Progenitor cell of endocrine pancreas (in vitro differentiated cells): Measurements from ENCODE around the gene RETREG1. TPM values are rescaled to one million over a fixed set of nuclear protein-coding genes. Genes with fewer than 3 reads are reported as not detected.
"Not testable (repeated sequence)": the region's sequence is repeated elsewhere in the genome, so short reads cannot be mapped to it uniquely, and the experiment has no call there.

Source experiments
- DNase-seq: peaks from one replicate; pipeline ENCODE4 v3.0.0; 2021; ENCODE audit warnings: low spot score; ENCODE audit not compliant: unreplicated experiment
- H3K27ac Mint-ChIP-seq: 2 replicates; pipeline ENCODE4 v1.8.0; 2021; ENCODE audit warnings: mild to moderate bottlenecking, moderate library complexity, mixed read lengths
- H3K27me3 Mint-ChIP-seq: 2 replicates; pipeline ENCODE4 v1.8.0; 2021; ENCODE audit warnings: mixed read lengths
- H3K36me3 Mint-ChIP-seq: 2 replicates; pipeline ENCODE4 v1.8.0; 2022; ENCODE audit warnings: mixed read lengths; ENCODE audit not compliant: insufficient read depth
- H3K4me1 Mint-ChIP-seq: 2 replicates; pipeline ENCODE4 v1.8.0; 2021; ENCODE audit warnings: low read depth, mixed read lengths
- H3K4me3 Mint-ChIP-seq: 2 replicates; pipeline ENCODE4 v1.8.0; 2021; ENCODE audit warnings: low read depth, mild to moderate bottlenecking, moderate library complexity, mixed read lengths
- H3K9me3 Mint-ChIP-seq: 2 replicates; pipeline ENCODE4 v1.8.0; 2021; ENCODE audit warnings: low read depth, mixed read lengths
- total RNA-seq: library from RNA; stranded (reverse); gene quantifications from 2 replicates; pipeline ENCODE4 v1.2.1, GENCODE V29; 2021
- TF ChIP-seq, protein P1 (sequence below): fragments of 200-600 bp; sonication (generic); IDR thresholded peaks from one replicate; pipeline ENCODE4 v1.5.0; 2021; ENCODE audit warnings: antibody characterized with exemption, mild to moderate bottlenecking; ENCODE audit not compliant: unreplicated experiment

Gene RETREG1
- total RNA-seq, 1 donor from 2014 or later, result 8.0 TPM

DNA sequence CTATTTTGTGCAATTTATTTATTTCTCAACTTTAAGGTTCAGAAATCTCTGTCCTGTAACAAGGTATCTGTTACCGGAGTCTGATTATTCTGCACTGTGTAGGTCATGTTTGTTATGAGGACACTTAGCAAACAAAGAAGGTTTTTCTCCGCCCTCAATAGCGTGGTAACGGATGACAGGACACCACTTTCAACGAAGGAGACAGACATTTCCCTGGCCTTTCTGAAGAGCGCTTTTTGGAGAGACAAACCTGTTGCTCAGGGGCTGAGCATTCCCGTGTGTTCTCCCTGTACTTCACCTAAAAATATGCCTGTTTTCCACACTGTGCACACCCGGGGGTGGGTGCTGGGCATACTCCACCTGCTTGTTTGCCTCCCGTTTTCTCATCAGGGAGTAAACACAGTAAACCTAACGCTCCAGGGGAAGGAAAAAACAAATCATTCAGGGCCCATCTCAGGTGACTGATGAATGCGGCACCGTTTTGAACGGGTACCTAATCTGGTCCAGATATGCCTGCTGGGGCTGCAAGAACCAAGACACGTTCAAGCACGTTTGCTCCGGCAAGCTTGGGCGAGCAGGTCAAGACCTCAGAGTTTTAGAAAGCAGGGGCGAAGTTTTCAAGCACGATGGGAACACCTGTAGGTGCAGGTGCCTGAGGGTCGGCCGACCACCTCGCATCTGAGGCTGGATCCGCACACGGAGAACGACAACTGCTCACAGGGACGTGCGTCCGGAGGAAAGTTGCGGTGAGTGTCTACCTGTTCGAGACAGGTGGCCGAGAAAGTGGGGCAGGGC is 859 bp downstream of the RETREG1 start:
- H3K4me3 Mint-ChIP-seq, result peak overlapping the region; percentile 92
- H3K9me3 Mint-ChIP-seq, result no peaks in the 10 kb centered on the region
- H3K27ac Mint-ChIP-seq, result peak overlapping the region; percentile 91
- no peaks in the 10 kb centered on the region for H3K36me3 Mint-ChIP-seq
- DNase-seq, result no peak
- peaks cover 25% of the 10 kb centered on the region for H3K27me3 Mint-ChIP-seq
- TF ChIP-seq, protein P1, sequence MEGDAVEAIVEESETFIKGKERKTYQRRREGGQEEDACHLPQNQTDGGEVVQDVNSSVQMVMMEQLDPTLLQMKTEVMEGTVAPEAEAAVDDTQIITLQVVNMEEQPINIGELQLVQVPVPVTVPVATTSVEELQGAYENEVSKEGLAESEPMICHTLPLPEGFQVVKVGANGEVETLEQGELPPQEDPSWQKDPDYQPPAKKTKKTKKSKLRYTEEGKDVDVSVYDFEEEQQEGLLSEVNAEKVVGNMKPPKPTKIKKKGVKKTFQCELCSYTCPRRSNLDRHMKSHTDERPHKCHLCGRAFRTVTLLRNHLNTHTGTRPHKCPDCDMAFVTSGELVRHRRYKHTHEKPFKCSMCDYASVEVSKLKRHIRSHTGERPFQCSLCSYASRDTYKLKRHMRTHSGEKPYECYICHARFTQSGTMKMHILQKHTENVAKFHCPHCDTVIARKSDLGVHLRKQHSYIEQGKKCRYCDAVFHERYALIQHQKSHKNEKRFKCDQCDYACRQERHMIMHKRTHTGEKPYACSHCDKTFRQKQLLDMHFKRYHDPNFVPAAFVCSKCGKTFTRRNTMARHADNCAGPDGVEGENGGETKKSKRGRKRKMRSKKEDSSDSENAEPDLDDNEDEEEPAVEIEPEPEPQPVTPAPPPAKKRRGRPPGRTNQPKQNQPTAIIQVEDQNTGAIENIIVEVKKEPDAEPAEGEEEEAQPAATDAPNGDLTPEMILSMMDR, result no peak
- peaks cover 11% of the 10 kb centered on the region for H3K4me1 Mint-ChIP-seq

DNA sequence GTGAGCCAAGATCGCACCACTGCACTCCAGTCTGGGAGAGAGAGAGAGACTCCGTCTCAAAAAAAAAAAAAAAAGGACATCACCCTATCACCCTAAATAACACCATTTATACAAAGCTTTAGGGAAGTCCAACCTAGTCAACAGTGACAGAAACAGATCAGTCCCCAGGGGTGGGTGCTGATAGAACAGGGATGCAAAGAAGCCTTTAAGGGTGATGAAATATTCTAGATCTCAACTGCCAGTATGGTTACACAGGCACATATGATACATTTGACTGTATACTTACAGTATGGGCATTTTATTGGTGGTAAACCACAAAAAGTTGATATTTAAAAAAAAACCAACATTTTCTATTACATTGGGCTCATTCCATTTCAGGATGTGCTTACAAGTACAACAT is 4.8 kb downstream of the RETREG1 start:
- TF ChIP-seq, protein P1, result no peak
- no peak overlapping the region for H3K27ac Mint-ChIP-seq
- peaks cover 17% of the 10 kb centered on the region for H3K27me3 Mint-ChIP-seq
- DNase-seq, result no peak
- H3K36me3 Mint-ChIP-seq, result no peaks in the 10 kb centered on the region
- no peaks in the 10 kb centered on the region for H3K9me3 Mint-ChIP-seq
- peaks cover 7% of the 10 kb centered on the region for H3K4me1 Mint-ChIP-seq
- H3K4me3 Mint-ChIP-seq, result no peak overlapping the region

DNA sequence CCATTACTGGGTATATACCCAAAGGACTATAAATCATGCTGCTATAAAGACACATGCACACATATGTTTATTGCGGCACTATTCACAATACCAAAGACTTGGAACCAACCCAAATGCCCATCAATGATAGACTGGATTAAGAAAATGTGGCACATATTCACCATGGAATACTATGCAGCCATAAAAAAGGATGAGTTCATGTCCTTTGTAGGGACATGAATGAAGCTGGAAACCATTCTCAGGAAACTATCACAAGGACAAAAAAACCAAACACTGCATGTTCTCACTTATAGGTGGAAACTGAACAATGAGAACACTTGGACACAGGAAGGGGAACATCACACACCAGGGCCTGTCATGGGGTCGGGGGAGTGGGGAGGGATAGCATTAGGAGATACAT is 5.9 kb downstream of the RETREG1 start:
- not testable (repeated sequence) for H3K4me1 Mint-ChIP-seq, H3K4me3 Mint-ChIP-seq, H3K27ac Mint-ChIP-seq, DNase-seq, H3K9me3 Mint-ChIP-seq, H3K36me3 Mint-ChIP-seq
- peaks cover 14% of the 10 kb centered on the region for H3K27me3 Mint-ChIP-seq

DNA sequence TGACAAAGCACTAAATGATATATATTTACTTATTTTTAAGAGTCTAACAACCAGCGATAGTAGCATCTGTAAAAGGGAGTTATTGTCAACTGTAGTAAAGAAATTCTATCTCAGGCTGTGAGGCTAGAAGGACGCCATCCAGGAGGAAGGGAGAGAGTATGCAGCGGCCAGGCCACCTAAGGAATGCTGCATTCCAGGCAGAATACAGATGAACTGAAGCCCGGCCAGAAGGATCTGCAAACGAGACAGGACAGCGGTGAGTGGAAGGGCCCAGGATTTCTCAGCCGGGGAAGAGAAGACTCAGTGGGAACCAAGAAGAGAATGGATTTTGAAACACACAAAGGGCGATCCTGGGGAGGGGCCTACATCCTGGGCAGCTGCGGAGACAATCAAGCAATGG is 7.4 kb downstream of the RETREG1 start:
- no peak overlapping the region for H3K4me3 Mint-ChIP-seq
- TF ChIP-seq, protein P1, result no peak
- no peaks in the 10 kb centered on the region for H3K9me3 Mint-ChIP-seq
- H3K27me3 Mint-ChIP-seq, result peaks cover 6% of the 10 kb centered on the region
- H3K27ac Mint-ChIP-seq, result no peak overlapping the region
- no peaks in the 10 kb centered on the region for H3K4me1 Mint-ChIP-seq
- H3K36me3 Mint-ChIP-seq, result peaks cover 2% of the 10 kb centered on the region
- DNase-seq, result no peak

GRCh38 chr5:16606628-16607027 is 10.2 kb downstream of the RETREG1 start:
- Mint-ChIP-seq H3K9me3 (no peaks in the 10 kb centered on the region), H3K4me1 (no peaks in the 10 kb centered on the region), H3K27me3 (peaks cover 3% of the 10 kb centered on the region), H3K27ac (no peak overlapping the region), H3K36me3 (peaks cover 2% of the 10 kb centered on the region), H3K4me3 (no peak overlapping the region)
- DNase-seq, result no peak
- TF ChIP-seq, protein P1, result no peak

DNA sequence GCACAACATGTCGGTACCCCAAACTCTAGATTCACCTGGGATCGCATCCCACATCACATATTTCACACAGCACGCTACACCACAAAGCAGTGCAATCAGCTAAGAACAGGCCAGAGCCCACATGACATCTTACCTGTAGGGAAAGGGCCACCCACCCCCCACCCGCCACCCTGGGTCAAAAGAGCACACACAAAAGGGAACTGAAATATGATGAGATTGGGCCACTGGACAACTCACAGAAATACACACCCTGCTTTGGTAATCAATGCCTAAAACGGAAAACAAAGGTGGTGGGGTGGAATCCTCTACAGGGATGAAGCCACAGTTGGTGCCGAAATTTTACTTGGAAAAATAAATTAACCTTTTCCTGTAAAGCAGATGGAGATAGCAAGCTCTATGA is 13.1 kb downstream of the RETREG1 start:
- no peak overlapping the region for H3K4me3 Mint-ChIP-seq
- DNase-seq, result no peak
- H3K4me1 Mint-ChIP-seq, result peaks cover 3% of the 10 kb centered on the region

More for the DNA sequence above, 13.1 kb downstream of the RETREG1 start:
- Mint-ChIP-seq H3K36me3 (peaks cover 4% of the 10 kb centered on the region), H3K27ac (no peak overlapping the region), H3K27me3 (peaks cover 9% of the 10 kb centered on the region), H3K9me3 (no peaks in the 10 kb centered on the region)
- TF ChIP-seq, protein P1, result no peak
